ENCODE data around the gene RESP18. TPM values are rescaled to one million over a fixed set of nuclear protein-coding genes. Genes with fewer than 3 reads are reported as not detected.

RESP18 gene
- polyA plus RNA-seq, 1 of the 3 experiments (the other 2 are of a cell fraction) = not detected

DNA sequence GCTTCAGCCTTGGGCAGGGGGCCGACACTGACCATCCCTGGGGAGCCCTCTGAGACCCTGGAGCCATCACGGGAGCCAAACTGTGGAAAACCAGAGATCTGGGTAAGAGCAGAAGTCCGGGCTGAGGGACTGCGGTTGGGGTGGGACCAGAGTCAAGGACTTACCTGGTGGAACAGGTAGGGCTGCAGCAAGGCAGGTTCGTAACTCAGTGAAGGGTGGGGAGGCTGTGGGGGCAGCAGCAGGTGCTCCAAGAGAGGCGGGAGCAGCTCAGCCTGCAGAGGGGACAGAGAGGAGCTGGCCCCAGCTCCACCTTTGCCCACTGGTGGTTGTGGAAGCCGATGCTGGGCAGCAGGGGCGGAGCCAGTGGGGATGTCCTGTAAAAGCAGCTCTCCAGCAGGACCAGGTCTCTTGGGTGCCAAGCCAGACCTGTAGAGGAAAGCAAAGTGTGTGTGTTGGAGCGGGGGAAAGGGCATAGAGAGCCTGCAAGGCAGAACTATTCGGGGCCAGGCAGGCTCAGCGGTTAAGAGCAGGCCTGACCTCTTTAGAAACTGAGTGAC lies 30.1 kb downstream of the RESP18 start (continued):
- TF ChIP-seq GATA2 (CRISPR knock-in tag; IDR thresholded peaks at IDR 0.05) = no peak
- TF ChIP-seq SIN3A (IDR thresholded peaks at IDR 0.05; ENCODE audit: borderline replicate concordance, low read depth, low read length) = no peak

DNA sequence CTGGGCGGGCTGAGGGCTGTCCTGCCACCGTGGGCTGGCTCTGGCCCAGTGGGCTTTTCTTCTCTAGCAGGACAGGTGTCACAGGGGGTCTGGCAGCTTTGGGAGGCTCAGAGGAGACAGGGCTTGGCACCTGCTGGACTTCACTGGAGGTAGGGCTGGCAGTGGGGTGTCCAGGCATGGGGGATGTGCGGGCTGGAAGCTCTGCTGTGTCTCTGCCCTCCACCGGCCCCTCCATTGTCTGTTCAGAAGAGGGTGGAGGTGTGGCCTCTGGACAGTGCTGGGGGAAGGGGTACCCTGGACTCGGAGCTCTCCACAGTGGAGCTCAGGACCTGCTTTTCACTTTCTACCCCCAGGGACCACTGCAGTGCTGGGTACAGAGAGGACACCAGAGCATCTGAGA lies 32.5 kb downstream of the RESP18 start:
- Histone ChIP-seq H2AFZ (ENCODE audit: low read depth) (no peak overlapping the region), H3K79me2 (ENCODE audit: insufficient read depth) (no peaks in the 10 kb centered on the region), H3K27ac (ENCODE audit: low read depth in 2 of 2, low read length in 1 of 2) (no peak overlapping the region), H3K4me1 (ENCODE audit: control insufficient read depth in 1 of 2, insufficient read depth in 2 of 2, low read depth in 1 of 2, low read length in 1 of 2) (peaks cover 0 to 6% of the 10 kb centered on the region in 2 experiments; a peak in 1 of 4 replicates), H4K20me1 (ENCODE audit: insufficient read depth) (no peaks in the 10 kb centered on the region), H3K36me3 (replicated peaks in 1 of 2; ENCODE audit: control insufficient read depth in 1 of 2, insufficient read depth in 2 of 2, low read length in 1 of 2) (no peaks in the 10 kb centered on the region), H3K4me3 (ENCODE audit: low read depth in 2 of 2, low read length in 1 of 2) (no peak overlapping the region), H3K9me3 (no peaks in the 10 kb centered on the region), H3K4me2 (no peak overlapping the region), H3K9ac (no peak overlapping the region), H3K27me3 (ENCODE audit: insufficient read depth) (no peaks in the 10 kb centered on the region), H3K9me2 (no peaks in the 10 kb centered on the region), H3F3A (replicated peaks; ENCODE audit: insufficient read depth) (no peaks in the 10 kb centered on the region)
- ChIA-PET POLR2A (interaction anchor here (1.4 to 1.9 kb wide), 2 partner anchors 8 to 123 kb away, joined by 3 to 4 read pairs; partner anchors contain the start of gene CNPPD1), CTCF (interaction anchor here (0.7 to 6.7 kb wide), 28 partner anchors 8 to 230 kb away, joined by 3 to 72 read pairs (median 6); partner anchors contain the start of genes ANKZF1, ATG9A, CNPPD1 and DNAJB2)
- no peak for DNase-seq
- WGBS (ENCODE audit: low lambda C conversion rate) = 25% methylated on average over 3 of the region's 5 CpGs
- TF ChIP-seq, protein P1, sequence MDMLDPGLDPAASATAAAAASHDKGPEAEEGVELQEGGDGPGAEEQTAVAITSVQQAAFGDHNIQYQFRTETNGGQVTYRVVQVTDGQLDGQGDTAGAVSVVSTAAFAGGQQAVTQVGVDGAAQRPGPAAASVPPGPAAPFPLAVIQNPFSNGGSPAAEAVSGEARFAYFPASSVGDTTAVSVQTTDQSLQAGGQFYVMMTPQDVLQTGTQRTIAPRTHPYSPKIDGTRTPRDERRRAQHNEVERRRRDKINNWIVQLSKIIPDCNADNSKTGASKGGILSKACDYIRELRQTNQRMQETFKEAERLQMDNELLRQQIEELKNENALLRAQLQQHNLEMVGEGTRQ (IDR thresholded peaks at IDR 0.05; ENCODE audit: borderline replicate concordance, low read depth, low read length) = no peak
- TF ChIP-seq, protein P2, sequence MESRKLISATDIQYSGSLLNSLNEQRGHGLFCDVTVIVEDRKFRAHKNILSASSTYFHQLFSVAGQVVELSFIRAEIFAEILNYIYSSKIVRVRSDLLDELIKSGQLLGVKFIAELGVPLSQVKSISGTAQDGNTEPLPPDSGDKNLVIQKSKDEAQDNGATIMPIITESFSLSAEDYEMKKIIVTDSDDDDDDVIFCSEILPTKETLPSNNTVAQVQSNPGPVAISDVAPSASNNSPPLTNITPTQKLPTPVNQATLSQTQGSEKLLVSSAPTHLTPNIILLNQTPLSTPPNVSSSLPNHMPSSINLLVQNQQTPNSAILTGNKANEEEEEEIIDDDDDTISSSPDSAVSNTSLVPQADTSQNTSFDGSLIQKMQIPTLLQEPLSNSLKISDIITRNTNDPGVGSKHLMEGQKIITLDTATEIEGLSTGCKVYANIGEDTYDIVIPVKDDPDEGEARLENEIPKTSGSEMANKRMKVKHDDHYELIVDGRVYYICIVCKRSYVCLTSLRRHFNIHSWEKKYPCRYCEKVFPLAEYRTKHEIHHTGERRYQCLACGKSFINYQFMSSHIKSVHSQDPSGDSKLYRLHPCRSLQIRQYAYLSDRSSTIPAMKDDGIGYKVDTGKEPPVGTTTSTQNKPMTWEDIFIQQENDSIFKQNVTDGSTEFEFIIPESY (IDR thresholded peaks at IDR 0.05; ENCODE audit: borderline replicate concordance, low read depth) = no peak
- TF ChIP-seq MXI1 (IDR thresholded peaks at IDR 0.05; ENCODE audit: low read depth, low read length) = no peak
- no peak for TF ChIP-seq RFX5 (IDR thresholded peaks at IDR 0.05; ENCODE audit: low read length)
- no peak for TF ChIP-seq RXRA (IDR thresholded peaks at IDR 0.05; ENCODE audit: borderline replicate concordance, low read depth)
- TF ChIP-seq ELF1 (IDR thresholded peaks at IDR 0.05) = no peak
- TF ChIP-seq TAF1 (IDR thresholded peaks at IDR 0.05; ENCODE audit: borderline replicate concordance, low read depth, low read length) = no peak
- TF ChIP-seq RAD21 (IDR thresholded peaks at IDR 0.05; ENCODE audit: low read length) = no peak
- TF ChIP-seq MEF2A (IDR thresholded peaks at IDR 0.05; ENCODE audit: borderline replicate concordance, low read depth) = no peak
- TF ChIP-seq, protein P3, sequence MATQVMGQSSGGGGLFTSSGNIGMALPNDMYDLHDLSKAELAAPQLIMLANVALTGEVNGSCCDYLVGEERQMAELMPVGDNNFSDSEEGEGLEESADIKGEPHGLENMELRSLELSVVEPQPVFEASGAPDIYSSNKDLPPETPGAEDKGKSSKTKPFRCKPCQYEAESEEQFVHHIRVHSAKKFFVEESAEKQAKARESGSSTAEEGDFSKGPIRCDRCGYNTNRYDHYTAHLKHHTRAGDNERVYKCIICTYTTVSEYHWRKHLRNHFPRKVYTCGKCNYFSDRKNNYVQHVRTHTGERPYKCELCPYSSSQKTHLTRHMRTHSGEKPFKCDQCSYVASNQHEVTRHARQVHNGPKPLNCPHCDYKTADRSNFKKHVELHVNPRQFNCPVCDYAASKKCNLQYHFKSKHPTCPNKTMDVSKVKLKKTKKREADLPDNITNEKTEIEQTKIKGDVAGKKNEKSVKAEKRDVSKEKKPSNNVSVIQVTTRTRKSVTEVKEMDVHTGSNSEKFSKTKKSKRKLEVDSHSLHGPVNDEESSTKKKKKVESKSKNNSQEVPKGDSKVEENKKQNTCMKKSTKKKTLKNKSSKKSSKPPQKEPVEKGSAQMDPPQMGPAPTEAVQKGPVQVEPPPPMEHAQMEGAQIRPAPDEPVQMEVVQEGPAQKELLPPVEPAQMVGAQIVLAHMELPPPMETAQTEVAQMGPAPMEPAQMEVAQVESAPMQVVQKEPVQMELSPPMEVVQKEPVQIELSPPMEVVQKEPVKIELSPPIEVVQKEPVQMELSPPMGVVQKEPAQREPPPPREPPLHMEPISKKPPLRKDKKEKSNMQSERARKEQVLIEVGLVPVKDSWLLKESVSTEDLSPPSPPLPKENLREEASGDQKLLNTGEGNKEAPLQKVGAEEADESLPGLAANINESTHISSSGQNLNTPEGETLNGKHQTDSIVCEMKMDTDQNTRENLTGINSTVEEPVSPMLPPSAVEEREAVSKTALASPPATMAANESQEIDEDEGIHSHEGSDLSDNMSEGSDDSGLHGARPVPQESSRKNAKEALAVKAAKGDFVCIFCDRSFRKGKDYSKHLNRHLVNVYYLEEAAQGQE (IDR thresholded peaks at IDR 0.05; ENCODE audit: low read depth, low read length) = no peak
- no peak for TF ChIP-seq SIN3A (IDR thresholded peaks at IDR 0.05; ENCODE audit: borderline replicate concordance, low read depth, low read length)
- no peak for TF ChIP-seq TEAD4 (IDR thresholded peaks at IDR 0.05; ENCODE audit: borderline replicate concordance, insufficient read depth)
- no peak for TF ChIP-seq JUND (IDR thresholded peaks at IDR 0.05)
- TF ChIP-seq, protein P4, sequence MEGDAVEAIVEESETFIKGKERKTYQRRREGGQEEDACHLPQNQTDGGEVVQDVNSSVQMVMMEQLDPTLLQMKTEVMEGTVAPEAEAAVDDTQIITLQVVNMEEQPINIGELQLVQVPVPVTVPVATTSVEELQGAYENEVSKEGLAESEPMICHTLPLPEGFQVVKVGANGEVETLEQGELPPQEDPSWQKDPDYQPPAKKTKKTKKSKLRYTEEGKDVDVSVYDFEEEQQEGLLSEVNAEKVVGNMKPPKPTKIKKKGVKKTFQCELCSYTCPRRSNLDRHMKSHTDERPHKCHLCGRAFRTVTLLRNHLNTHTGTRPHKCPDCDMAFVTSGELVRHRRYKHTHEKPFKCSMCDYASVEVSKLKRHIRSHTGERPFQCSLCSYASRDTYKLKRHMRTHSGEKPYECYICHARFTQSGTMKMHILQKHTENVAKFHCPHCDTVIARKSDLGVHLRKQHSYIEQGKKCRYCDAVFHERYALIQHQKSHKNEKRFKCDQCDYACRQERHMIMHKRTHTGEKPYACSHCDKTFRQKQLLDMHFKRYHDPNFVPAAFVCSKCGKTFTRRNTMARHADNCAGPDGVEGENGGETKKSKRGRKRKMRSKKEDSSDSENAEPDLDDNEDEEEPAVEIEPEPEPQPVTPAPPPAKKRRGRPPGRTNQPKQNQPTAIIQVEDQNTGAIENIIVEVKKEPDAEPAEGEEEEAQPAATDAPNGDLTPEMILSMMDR (IDR thresholded peaks at IDR 0.05) = no peak
- TF ChIP-seq EP300 (IDR thresholded peaks at IDR 0.05; ENCODE audit: borderline replicate concordance in 1 of 2, low read depth in 1 of 2, low read length in 1 of 2) = no peak
- TF ChIP-seq, protein P5, sequence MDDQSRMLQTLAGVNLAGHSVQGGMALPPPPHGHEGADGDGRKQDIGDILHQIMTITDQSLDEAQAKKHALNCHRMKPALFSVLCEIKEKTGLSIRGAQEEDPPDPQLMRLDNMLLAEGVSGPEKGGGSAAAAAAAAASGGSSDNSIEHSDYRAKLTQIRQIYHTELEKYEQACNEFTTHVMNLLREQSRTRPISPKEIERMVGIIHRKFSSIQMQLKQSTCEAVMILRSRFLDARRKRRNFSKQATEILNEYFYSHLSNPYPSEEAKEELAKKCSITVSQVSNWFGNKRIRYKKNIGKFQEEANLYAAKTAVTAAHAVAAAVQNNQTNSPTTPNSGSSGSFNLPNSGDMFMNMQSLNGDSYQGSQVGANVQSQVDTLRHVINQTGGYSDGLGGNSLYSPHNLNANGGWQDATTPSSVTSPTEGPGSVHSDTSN (IDR thresholded peaks at IDR 0.05) = no peak
- no peak for TF ChIP-seq TCF12 (IDR thresholded peaks at IDR 0.05)

Data from SK-N-SH (cell line).